ENCODE data around the gene LY9. TPM values are rescaled to one million over a fixed set of nuclear protein-coding genes. Genes with fewer than 3 reads are reported as not detected.

The LY9 gene
- total RNA-seq, 2 donors from 2014 or later, result not detected

GRCh38 chr1:160799641-160800040, 3.7 kb downstream of the LY9 start:
- H3K9me3 ChIP-seq (ENCODE audit: control insufficient read depth, low read length), result peaks cover 8% of the 10 kb centered on the region
- H3K4me1 Mint-ChIP-seq, result no peaks in the 10 kb centered on the region
- no peak overlapping the region for H3K27ac Mint-ChIP-seq
- H3K27me3 ChIP-seq (ENCODE audit: control insufficient read depth, insufficient read depth, low read length, poor library complexity, severe bottlenecking), result no peaks in the 10 kb centered on the region
- TF ChIP-seq CTCF (conservative IDR thresholded peaks at IDR 0.05), result no peak
- H3K27ac ChIP-seq (ENCODE audit: low read depth, low read length), result no peak overlapping the region
- H3K36me3 Mint-ChIP-seq (ENCODE audit: low read depth), result no peaks in the 10 kb centered on the region
- no peak overlapping the region for H3K4me3 Mint-ChIP-seq
- no peak overlapping the region for H3K4me3 ChIP-seq (ENCODE audit: low read length)
- WGBS, 2 experiments (ENCODE audit: insufficient coverage in 1 of 2, insufficient read length in 1 of 2), result 92 to 95% methylated on average over 5 of the region's 5 CpGs
- H3K9me3 Mint-ChIP-seq, result no peaks in the 10 kb centered on the region
- no peaks in the 10 kb centered on the region for H3K4me1 ChIP-seq (ENCODE audit: control insufficient read depth, insufficient read depth, low read length)
- no peak for DNase-seq
- no peaks in the 10 kb centered on the region for H3K36me3 ChIP-seq (ENCODE audit: control insufficient read depth, insufficient read depth, low read length)
- peaks cover 2% of the 10 kb centered on the region for H3K27me3 Mint-ChIP-seq (ENCODE audit: insufficient read depth)
- no peak overlapping the region for H3K9ac ChIP-seq (ENCODE audit: extremely low read depth, low read length, poor library complexity, severe bottlenecking)

- Histone ChIP-seq H3K27ac (ENCODE audit: low read depth, low read length) (no peak overlapping the region), H3K4me3 (ENCODE audit: low read length) (no peak overlapping the region), H3K9me3 (ENCODE audit: control insufficient read depth, low read length) (peaks cover 4% of the 10 kb centered on the region), H3K36me3 (ENCODE audit: control insufficient read depth, insufficient read depth, low read length) (no peaks in the 10 kb centered on the region), H3K27me3 (ENCODE audit: control insufficient read depth, insufficient read depth, low read length, poor library complexity, severe bottlenecking) (no peaks in the 10 kb centered on the region), H3K4me1 (ENCODE audit: control insufficient read depth, insufficient read depth, low read length) (no peaks in the 10 kb centered on the region), H3K9ac (ENCODE audit: extremely low read depth, low read length, poor library complexity, severe bottlenecking) (no peak overlapping the region)
- WGBS, 2 experiments (ENCODE audit: insufficient coverage in 1 of 2, insufficient read length in 1 of 2), result 100% methylated on average over 1 of the region's 1 CpG; no CpG with 5 or more reads in 1 of the 2 experiments
- DNase-seq, result no peak
- H3K36me3 Mint-ChIP-seq (ENCODE audit: low read depth), result no peaks in the 10 kb centered on the region
- no peak for TF ChIP-seq CTCF (conservative IDR thresholded peaks at IDR 0.05)
- H3K4me1 Mint-ChIP-seq, result no peaks in the 10 kb centered on the region
- peaks cover 5% of the 10 kb centered on the region for H3K27me3 Mint-ChIP-seq (ENCODE audit: insufficient read depth)
- no peak overlapping the region for H3K27ac Mint-ChIP-seq
- peaks cover 1% of the 10 kb centered on the region for H3K9me3 Mint-ChIP-seq
- H3K4me3 Mint-ChIP-seq, result no peak overlapping the region
Measured at GRCh38 chr1:160800142-160800541, 4.2 kb downstream of the LY9 start.

GRCh38 chr1:160800645-160801408, 4.9 kb downstream of the LY9 start:
- no peaks in the 10 kb centered on the region for H3K36me3 ChIP-seq (ENCODE audit: control insufficient read depth, insufficient read depth, low read length)
- H3K36me3 Mint-ChIP-seq (ENCODE audit: low read depth), result no peaks in the 10 kb centered on the region
- H3K4me1 ChIP-seq (ENCODE audit: control insufficient read depth, insufficient read depth, low read length), result no peaks in the 10 kb centered on the region
- peaks cover under 1% of the 10 kb centered on the region for H3K9me3 ChIP-seq (ENCODE audit: control insufficient read depth, low read length)
- no peaks in the 10 kb centered on the region for H3K27me3 ChIP-seq (ENCODE audit: control insufficient read depth, insufficient read depth, low read length, poor library complexity, severe bottlenecking)
- peaks cover 7% of the 10 kb centered on the region for H3K9me3 Mint-ChIP-seq
- WGBS, 2 experiments (ENCODE audit: insufficient coverage in 1 of 2, insufficient read length in 1 of 2), result 42 to 89% methylated on average over 2 of the region's 4 CpGs
- no peak overlapping the region for H3K4me3 ChIP-seq (ENCODE audit: low read length)
- H3K4me3 Mint-ChIP-seq, result no peak overlapping the region
- H3K27ac ChIP-seq (ENCODE audit: low read depth, low read length), result no peak overlapping the region
- H3K27ac Mint-ChIP-seq, result no peak overlapping the region
- no peak for DNase-seq
- peaks cover 5% of the 10 kb centered on the region for H3K27me3 Mint-ChIP-seq (ENCODE audit: insufficient read depth)
- no peaks in the 10 kb centered on the region for H3K4me1 Mint-ChIP-seq
- TF ChIP-seq CTCF (conservative IDR thresholded peaks at IDR 0.05), result no peak
- H3K9ac ChIP-seq (ENCODE audit: extremely low read depth, low read length, poor library complexity, severe bottlenecking), result no peak overlapping the region

Measured in endodermal cell (in vitro differentiated cells).